GM15510 (cell line): Measurements from ENCODE around the gene SLC35E2B.

Experiments used
- POLR2A ChIP-seq: IDR thresholded peaks from 3 replicates; pipeline ENCODE4 v1.6.1; 2011; ENCODE audit warnings: borderline replicate concordance; ENCODE audit not compliant: insufficient read length; ENCODE audit errors: extremely low read depth

The SLC35E2B gene

DNA sequence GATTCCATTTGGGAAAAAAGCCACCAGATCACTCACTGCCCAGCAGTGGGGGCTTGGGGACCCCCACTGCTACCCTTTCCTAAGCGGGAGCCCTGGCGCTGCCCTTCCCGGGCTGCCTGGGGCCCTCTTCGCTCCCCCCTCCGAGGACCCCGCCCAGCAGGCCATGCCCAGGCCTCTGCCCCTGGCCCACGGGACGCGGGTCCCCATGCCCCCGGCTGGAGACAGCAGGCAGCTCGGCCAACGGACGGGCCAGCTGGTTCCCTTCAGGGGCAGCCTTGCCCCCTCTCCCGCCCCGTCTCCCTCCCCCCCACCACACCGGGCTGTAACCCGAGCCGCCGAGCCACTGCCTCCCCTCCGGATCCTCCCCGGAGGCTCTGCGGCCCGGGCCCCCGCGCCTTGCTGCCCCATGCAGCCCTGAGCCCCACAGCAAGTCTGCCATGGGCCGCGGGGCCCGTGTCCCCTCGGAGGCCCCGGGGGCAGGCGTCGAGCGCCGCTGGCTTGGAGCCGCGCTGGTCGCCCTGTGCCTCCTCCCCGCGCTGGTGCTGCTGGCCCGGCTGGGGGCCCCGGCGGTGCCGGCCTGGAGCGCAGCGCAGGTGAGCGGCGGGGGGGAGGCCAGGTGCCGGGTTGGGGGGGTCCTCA, 60.7 kb downstream of the SLC35E2B start, which contains the start of gene MMP23B:
MMP23B (plus strand) TSS at position 392 of the 639 bp plus-strand sequence; CDS start at position 438, 46 bp downstream.
- TF ChIP-seq POLR2A, result no peak

GRCh38 chr1:1630965-1631781, 61.4 kb downstream of the SLC35E2B start:
- no peak for TF ChIP-seq POLR2A

- TF ChIP-seq POLR2A, result peak; percentile 50
These were observed 62.2 kb downstream of the SLC35E2B start for GRCh38 chr1:1630191-1630964.

GRCh38 chr1:1629430-1630190, 63.0 kb downstream of the SLC35E2B start:
- no peak for TF ChIP-seq POLR2A

- no peak for TF ChIP-seq POLR2A
These were observed 63.7 kb downstream of the SLC35E2B start for GRCh38 chr1:1628754-1629429.

- TF ChIP-seq POLR2A, result no peak
These were observed 64.5 kb downstream of the SLC35E2B start for GRCh38 chr1:1627829-1628753.

DNA sequence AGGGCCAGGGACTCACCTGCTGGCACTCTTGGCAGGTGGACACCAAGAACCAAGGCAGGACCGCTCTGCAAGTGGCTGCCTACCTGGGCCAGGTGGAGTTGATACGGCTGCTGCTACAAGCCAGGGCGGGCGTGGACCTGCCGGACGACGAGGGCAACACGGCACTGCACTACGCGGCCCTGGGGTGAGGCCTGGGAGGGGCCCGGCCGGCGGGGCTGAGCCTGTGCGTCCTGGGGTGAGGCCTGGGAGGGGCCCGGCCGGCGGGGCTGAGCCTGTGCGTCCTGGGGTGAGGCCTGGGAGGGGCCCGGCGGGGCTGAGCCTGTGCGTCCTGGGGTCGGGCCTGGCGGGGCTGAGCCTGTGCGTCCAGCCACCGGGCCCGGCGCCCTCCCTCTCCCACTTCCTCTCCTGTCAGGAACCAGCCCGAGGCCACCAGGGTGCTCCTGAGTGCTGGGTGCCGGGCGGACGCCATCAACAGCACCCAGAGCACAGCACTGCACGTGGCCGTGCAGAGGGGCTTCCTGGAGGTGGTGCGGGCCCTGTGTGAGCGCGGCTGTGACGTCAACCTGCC, 65.2 kb downstream of the SLC35E2B start:
- no peak for TF ChIP-seq POLR2A

DNA sequence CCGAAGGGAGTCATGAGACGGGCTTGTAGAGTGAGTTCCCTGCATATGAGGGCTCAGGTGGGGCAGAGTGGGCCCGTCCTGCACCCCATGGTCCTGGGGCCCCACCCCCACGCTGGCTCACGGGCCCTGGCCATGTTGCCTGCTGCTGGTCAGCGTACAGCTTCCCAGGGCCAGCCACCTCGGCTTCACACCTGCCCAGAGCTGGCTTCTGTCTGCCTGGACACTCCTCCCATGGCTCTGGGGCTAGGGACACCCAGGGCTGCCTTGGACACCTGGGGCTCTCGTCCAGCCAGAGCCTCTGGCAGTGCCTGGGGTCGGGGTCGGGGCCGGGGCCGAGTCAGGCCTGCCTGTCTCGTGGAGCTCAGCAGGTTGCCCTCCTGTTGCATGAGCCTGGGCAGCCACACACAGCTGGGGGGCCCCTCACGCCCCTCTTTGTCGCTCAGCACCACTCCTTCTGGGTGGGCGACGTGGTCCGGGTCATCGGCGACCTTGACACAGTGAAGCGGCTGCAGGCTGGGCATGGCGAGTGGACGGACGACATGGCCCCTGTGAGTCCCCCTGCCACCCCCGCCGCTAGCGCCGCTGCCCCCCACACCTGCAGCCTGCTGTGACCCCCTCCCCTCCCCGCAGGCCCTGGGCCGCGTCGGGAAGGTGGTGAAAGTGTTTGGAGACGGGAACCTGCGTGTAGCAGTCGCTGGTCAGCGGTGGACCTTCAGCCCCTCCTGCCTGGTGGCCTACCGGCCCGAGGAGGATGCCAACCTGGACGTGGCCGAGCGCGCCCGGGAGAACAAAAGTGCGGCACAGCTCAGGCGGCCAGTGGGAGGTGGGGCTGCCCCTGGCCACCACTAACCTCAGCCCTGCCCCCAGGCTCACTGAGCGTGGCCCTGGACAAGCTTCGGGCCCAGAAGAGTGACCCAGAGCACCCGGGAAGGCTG, 66.1 kb downstream of the SLC35E2B start:
- TF ChIP-seq POLR2A, result no peak

DNA sequence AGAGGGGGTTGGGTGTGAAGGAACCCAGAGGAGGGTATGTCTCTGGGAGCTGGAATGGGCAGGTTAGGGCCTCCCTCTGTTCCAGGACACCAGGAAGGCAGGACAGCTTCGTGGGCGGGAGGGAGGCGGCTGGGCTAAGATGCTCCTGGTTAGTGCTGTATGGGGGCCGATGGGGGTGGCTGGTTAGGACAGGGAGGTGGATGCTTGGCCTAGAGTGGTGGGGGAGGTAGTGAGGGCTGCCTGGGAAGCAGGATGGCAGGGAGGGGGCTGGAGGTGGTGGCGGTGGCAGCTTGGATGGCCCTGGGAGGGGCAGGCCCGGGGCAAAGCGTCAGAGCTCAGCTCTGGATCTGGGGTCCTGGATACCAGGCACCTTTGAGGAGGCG, 66.8 kb downstream of the SLC35E2B start:
- TF ChIP-seq POLR2A, result no peak

GRCh38 chr1:1625404-1625775, 67.2 kb downstream of the SLC35E2B start:
- no peak for TF ChIP-seq POLR2A
